Measurements from ENCODE around the gene KIF26B.

Gene KIF26B

DNA sequence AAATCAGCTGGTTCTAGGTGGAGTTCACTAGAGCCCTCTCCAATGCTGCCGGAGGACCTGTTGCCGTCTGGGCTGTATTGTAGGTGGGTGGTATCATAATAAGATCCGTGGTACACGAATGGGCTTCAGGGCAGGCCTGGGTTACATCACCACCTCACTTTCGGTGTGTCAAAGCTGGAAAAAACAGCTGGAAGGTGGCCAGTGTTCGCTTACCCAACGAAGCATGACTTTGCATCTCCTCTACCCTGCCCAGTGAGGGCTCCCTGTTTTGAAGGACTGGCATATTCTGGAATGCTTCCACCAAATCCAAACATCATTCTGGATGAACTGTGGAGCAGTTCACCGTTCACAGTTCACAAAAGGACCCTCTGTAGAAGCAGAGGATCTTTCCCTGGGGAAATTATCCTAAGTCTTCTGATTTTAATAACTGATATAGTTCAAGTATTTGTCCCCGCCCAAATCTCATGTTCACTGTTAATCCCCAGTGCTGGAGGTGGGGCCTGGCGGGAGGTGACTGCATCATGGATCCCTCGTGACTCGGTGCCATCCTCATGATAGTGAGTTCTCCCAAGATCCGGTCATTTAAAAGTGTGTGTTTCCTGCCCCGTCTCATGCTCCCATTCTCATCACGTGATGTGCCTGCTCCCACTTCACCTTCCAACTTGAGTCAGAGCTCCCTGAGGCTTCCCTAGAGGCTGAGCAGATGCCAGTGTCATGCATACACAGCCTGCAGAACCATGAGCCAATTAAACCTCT is 429.0 kb downstream of the KIF26B start:
- no peak for TF ChIP-seq CTCF (conservative IDR thresholded peaks at IDR 0.05; ENCODE audit: low read length)
- H3K4me3 ChIP-seq (ENCODE audit: low read length), result no peak overlapping the region
- no peak for DNase-seq (ENCODE audit: low read depth)

DNA sequence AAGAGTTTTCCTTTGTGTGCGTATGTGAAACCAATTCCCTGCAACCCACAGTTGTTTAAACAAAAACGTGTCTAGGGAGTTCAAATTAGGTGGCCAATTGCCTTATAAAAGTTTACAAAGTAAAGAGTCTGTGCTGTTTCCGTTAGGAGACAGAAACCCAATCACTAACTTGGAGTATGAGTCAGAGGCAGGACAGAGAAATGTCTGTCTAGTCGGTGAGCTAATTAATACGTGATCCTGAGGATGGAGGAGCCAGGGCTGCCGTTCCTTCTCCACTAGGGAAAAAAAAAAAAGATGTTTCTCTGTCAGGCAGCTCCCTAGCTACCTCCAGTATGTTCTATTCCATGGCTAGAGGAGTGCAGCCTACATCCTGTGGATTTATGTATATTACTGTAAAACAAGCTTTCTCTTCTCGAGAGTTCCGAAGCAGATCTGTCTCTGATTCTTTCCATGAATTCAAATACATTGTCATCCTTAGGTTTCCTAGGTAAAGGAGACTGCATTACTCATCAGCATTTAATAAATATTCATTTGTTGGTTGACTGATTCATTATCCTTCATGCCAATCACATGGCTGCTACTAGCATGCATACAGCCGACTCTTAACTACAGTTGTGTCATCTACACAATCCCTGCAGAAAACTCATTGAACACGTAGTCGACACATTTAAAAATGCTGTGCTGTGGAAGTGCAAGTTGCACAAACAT is 430.6 kb downstream of the KIF26B start:
- DNase-seq (ENCODE audit: low read depth), result peak; percentile 74
- TF ChIP-seq CTCF (conservative IDR thresholded peaks at IDR 0.05; ENCODE audit: low read length), result no peak
- H3K4me3 ChIP-seq (ENCODE audit: low read length), result no peak overlapping the region

GRCh38 chr1:245587435-245588115 is 432.8 kb downstream of the KIF26B start:
- no peak for TF ChIP-seq CTCF (conservative IDR thresholded peaks at IDR 0.05; ENCODE audit: low read length)
- no peak overlapping the region for H3K4me3 ChIP-seq (ENCODE audit: low read length)
- DNase-seq (ENCODE audit: low read depth), result no peak

- TF ChIP-seq CTCF (conservative IDR thresholded peaks at IDR 0.05; ENCODE audit: low read length), result no peak
- no peak for DNase-seq (ENCODE audit: low read depth)
- no peak overlapping the region for H3K4me3 ChIP-seq (ENCODE audit: low read length)
Measured at GRCh38 chr1:245588116-245588639, 433.4 kb downstream of the KIF26B start.

DNA sequence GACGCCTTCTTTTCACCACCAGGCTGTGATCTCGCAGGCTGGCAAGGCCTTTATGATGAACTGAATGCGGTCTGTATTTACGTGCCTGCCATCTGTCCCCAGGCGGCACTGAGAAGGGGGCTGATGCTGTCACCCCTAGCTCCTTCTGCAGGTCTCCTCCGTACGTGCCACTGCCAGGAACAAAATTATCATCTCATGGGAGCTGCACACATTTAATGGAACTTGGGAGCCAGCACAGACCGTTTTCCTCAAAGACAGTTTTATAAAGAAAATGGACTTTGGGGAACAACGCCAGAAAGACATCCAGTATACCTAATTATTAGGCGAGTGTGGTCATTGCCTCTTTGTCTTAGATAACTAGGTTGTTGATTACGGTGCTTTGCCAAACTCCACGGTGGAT is 434.5 kb downstream of the KIF26B start:
- no peak for DNase-seq (ENCODE audit: low read depth)
- H3K4me3 ChIP-seq (ENCODE audit: low read length), result no peak overlapping the region
- TF ChIP-seq CTCF (conservative IDR thresholded peaks at IDR 0.05; ENCODE audit: low read length), result no peak

DNA sequence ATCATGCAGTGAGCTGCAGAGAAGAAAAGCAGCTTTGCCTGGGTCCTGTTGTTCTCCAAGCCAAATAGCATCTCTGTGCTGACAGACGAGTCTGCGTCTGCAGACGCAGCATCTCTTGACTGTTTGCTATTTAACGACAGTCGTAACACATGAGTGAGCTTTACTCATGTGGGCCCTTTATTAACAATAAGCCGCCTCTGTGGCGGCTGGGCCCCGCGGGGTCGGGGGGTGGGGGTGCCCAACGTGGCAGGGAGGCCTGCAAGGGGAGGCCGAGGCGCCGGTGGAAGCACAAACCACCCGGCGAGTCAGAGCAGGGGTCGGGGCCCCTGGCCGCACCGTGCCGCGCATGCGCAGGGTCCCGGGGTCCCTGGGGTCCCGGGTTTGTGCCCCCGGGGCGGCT is 435.1 kb downstream of the KIF26B start:
- TF ChIP-seq CTCF (conservative IDR thresholded peaks at IDR 0.05; ENCODE audit: low read length), result no peak
- no peak for DNase-seq (ENCODE audit: low read depth)
- no peak overlapping the region for H3K4me3 ChIP-seq (ENCODE audit: low read length)

All from AG10803 (cell line).